ENCODE measurements around the gene ZNF567.
"Not testable (repeated sequence)": the region's sequence is repeated elsewhere in the genome, so short reads cannot be mapped to it uniquely, and the experiment has no call there.

The ZNF567 gene
- total RNA-seq = 30.7 to 38.1 reads per million in 2 donors

GRCh38 chr19:36687214-36688056 is at the start of gene ZNF567:
ZNF567 (plus strand) TSS chr19:36687612; CDS start chr19:36694868, 7,256 bp downstream.
- peak; percentile 97 for DNase-seq

GRCh38 chr19:36638862-36639510 is 48.4 kb upstream of the ZNF567 start:
- no peak for DNase-seq

- DNase-seq = no peak
Observed at GRCh38 chr19:36646746-36647145, 40.7 kb upstream of the ZNF567 start.

GRCh38 chr19:36652958-36653357 is 34.5 kb upstream of the ZNF567 start:
- no peak for DNase-seq

GRCh38 chr19:36665832-36666231 is 21.6 kb upstream of the ZNF567 start:
- no peak for DNase-seq

GRCh38 chr19:36668646-36669045 is 18.8 kb upstream of the ZNF567 start:
- no peak for DNase-seq

GRCh38 chr19:36672368-36672767 is 15.0 kb upstream of the ZNF567 start:
- no peak for DNase-seq

GRCh38 chr19:36674201-36674600 is 13.2 kb upstream of the ZNF567 start:
- DNase-seq = no peak

- no peak for DNase-seq
Observed at GRCh38 chr19:36679455-36679854, 8.0 kb upstream of the ZNF567 start.

- no peak for DNase-seq
Observed at GRCh38 chr19:36685835-36686234, 1.6 kb upstream of the ZNF567 start.

GRCh38 chr19:36686365-36687213 is 823 bp upstream of the ZNF567 start:
- no peak for DNase-seq

GRCh38 chr19:36688058-36688457 is 646 bp downstream of the ZNF567 start:
- no peak for DNase-seq

GRCh38 chr19:36707134-36707533 is 19.7 kb downstream of the ZNF567 start:
- DNase-seq = no peak

- DNase-seq = no peak
Observed at GRCh38 chr19:36709423-36709822, 22.0 kb downstream of the ZNF567 start.

- DNase-seq = no peak
Observed at GRCh38 chr19:36719687-36720556, 32.5 kb downstream of the ZNF567 start.

- DNase-seq = not testable (repeated sequence)
Observed at GRCh38 chr19:36736166-36736565, 48.8 kb downstream of the ZNF567 start.

GRCh38 chr19:36745870-36746269 is 58.5 kb downstream of the ZNF567 start:
- DNase-seq = no peak

- no peak for DNase-seq
Observed at GRCh38 chr19:36747750-36748149, 60.3 kb downstream of the ZNF567 start.

GRCh38 chr19:36748431-36749275 is 61.2 kb downstream of the ZNF567 start:
- DNase-seq = no peak

- DNase-seq = not testable (repeated sequence)
Observed at GRCh38 chr19:36749613-36750012, 62.2 kb downstream of the ZNF567 start.

GRCh38 chr19:36750066-36750691 is 62.8 kb downstream of the ZNF567 start:
- no peak for DNase-seq
